DND-41 (cell line): ENCODE measurements around the gene C16orf74.

Source experiments
- CTCF ChIP-seq: IDR thresholded peaks from 2 replicates; pipeline ENCODE4 v1.5.1; 2012; ENCODE audit warnings: borderline replicate concordance, low read length, moderate library complexity, mild to moderate bottlenecking; ENCODE audit not compliant: poor library complexity, severe bottlenecking; ENCODE audit errors: extremely low read depth
- EZH2 ChIP-seq: IDR thresholded peaks from 3 replicates; pipeline ENCODE4 v1.6.1; 2012; ENCODE audit warnings: borderline replicate concordance, low read depth, mild to moderate bottlenecking, moderate library complexity, low read length, inconsistent platforms; ENCODE audit not compliant: severe bottlenecking

GRCh38 chr16:85719605-85720301 lies 31.1 kb downstream of the C16orf74 start:
- no peak for TF ChIP-seq CTCF
- TF ChIP-seq EZH2 = no peak
